Left lung (tissue), 14 donors: ENCODE results near the gene ARHGAP30. TPM values are rescaled to one million over a fixed set of nuclear protein-coding genes. Genes with fewer than 3 reads are reported as not detected.
"Not testable (repeated sequence)": the region's sequence is repeated elsewhere in the genome, so short reads cannot be mapped to it uniquely, and the experiment has no call there.

Experiments
- ATAC-seq: fragments of 200-7000 bp; cut with Tn5 transposase; one replicate; pipeline ENCODE4 v1.9.1; 2020; ENCODE audit warnings: moderate library complexity
- DNase-seq, 4 donors: peaks; one replicate each; pipeline ENCODE4 v3.0.0-alpha.2; 2013 to 2020
- H3K27ac ChIP-seq, 2 donors: fragments of 200-600 bp; sonication (generic) in 1 of 2; one replicate each; pipeline versions ENCODE4 v1.5.0 to v1.8.0; 2020 to 2021
- H3K27me3 ChIP-seq, 2 donors: fragments of 200-600 bp; sonication (generic) in 1 of 2; one replicate each; pipeline versions ENCODE4 v1.5.0 to v1.8.0; 2020 to 2021
- H3K36me3 ChIP-seq, 2 donors: fragments of 200-600 bp; sonication (generic) in 1 of 2; one replicate each; pipeline versions ENCODE4 v1.5.0 to v1.8.0; 2020 to 2021
- H3K4me1 ChIP-seq, 2 donors: fragments of 200-600 bp; one replicate each; pipeline ENCODE4 v1.8.0; 2021
- H3K4me3 ChIP-seq, 2 donors: fragments of 200-600 bp; sonication (generic) in 1 of 2; one replicate each; pipeline versions ENCODE4 v1.5.0 to v1.8.0; 2020 to 2021; ENCODE audit warnings: mild to moderate bottlenecking in 1 of 2
- H3K9me3 ChIP-seq, 2 donors: fragments of 200-600 bp; sonication (generic) in 1 of 2; one replicate each; pipeline versions ENCODE4 v1.5.0 to v1.8.0; 2020 to 2021
- intact Hi-C, 2 donors: fragments of 100-400 bp; cut with DNase I; formaldehyde crosslinking; loops; one replicate each; pipeline versions ENCODE4 v1.11.2 to v1.14.2; 2022
- long read RNA-seq, 12 donors: library from polyadenylated mRNA in 2 of 12; unstranded in 2 of 12; transcript quantifications; one replicate each; pipeline ENCODE4 v2.0.0 and lab custom pipeline, GENCODE V29; 2019 to 2026
- polyA plus RNA-seq, 6 donors: library from polyadenylated mRNA; unstranded; fragments of 120-200 nt; gene quantifications; one replicate each; pipeline ENCODE4 v1.2.1, GENCODE V29; 2013; ENCODE audit not compliant: insufficient read length in 6 of 6
- total RNA-seq, 2 donors: library from RNA; stranded (reverse); fragmentation: NEBNext Ultra II Directional; extraction: Animal tissue kit (Norgen Biotek cat#: 25700); gene quantifications; one replicate each; pipeline ENCODE4 v1.2.1, GENCODE V29; 2021
- TF ChIP-seq, protein P1 (sequence below), 2 donors: fragments of 200-600 bp; sonication (generic) in 1 of 2; IDR thresholded peaks; one replicate each; pipeline versions ENCODE4 v1.5.0 to v1.8.0; 2021; ENCODE audit warnings: antibody characterized with exemption in 2 of 2
- donor health status: DM: no; HTN: yes; CAD: no.
- donor health status: DM: no; HTN: no; CAD: no.

Gene ARHGAP30
- total RNA-seq (10 to 100 TPM; 18.8 to 57.7 TPM), polyA plus RNA-seq (1 to 10 TPM; 3.0 to 4.5 (median 4.0) TPM)
- long read RNA-seq, donor 1: 0 reads
- long read RNA-seq, donor 2: 0 reads
- long read RNA-seq, donor 3, full-length matches to known transcripts: 1 of 1 reads
- long read RNA-seq, donor 3, partial matches to known transcripts: 0 of 1 reads
- long read RNA-seq, donor 3, other reads (novel, unspliced or antisense): 0 of 1 reads
- long read RNA-seq, donor 4, full-length matches to known transcripts: 3 of 8 reads
- long read RNA-seq, donor 4, partial matches to known transcripts: 1 of 8 reads
- long read RNA-seq, donor 4, other reads (novel, unspliced or antisense): 4 of 8 reads
- long read RNA-seq, donor 5, full-length matches to known transcripts: 2 of 2 reads
- long read RNA-seq, donor 5, partial matches to known transcripts: 0 of 2 reads
- long read RNA-seq, donor 5, other reads (novel, unspliced or antisense): 0 of 2 reads
- long read RNA-seq, donor 6: 0 reads
- long read RNA-seq, donor 7: 0 reads
- long read RNA-seq, donor 8: 0 reads
- long read RNA-seq, donor 9: 0 reads
- long read RNA-seq, donor 10, full-length matches to known transcripts: 2 of 15 reads
- long read RNA-seq, donor 10, partial matches to known transcripts: 4 of 15 reads
- long read RNA-seq, donor 10, other reads (novel, unspliced or antisense): 9 of 15 reads
- long read RNA-seq, donor 11: 0 reads
- long read RNA-seq, donor 12, full-length matches to known transcripts: 1 of 1 reads
- long read RNA-seq, donor 12, partial matches to known transcripts: 0 of 1 reads
- long read RNA-seq, donor 12, other reads (novel, unspliced or antisense): 0 of 1 reads

- no peaks in the 10 kb centered on the region for H3K27me3 ChIP-seq
- H3K27ac ChIP-seq: peak within 1 kb of the TSS; percentile 81 to 98
- no peaks in the 10 kb centered on the region for H3K9me3 ChIP-seq
- ATAC-seq (peak; percentile 70), DNase-seq (peak in 2 of 4 donors; percentile 86 to 95)
- peak within 1 kb of the TSS; percentile 21 to 64 for H3K4me3 ChIP-seq
- intact Hi-C loops: no loop called here
- peaks cover 0 to 55% of the 10 kb centered on the region in 2 donors for H3K4me1 ChIP-seq
- TF ChIP-seq, protein P1, sequence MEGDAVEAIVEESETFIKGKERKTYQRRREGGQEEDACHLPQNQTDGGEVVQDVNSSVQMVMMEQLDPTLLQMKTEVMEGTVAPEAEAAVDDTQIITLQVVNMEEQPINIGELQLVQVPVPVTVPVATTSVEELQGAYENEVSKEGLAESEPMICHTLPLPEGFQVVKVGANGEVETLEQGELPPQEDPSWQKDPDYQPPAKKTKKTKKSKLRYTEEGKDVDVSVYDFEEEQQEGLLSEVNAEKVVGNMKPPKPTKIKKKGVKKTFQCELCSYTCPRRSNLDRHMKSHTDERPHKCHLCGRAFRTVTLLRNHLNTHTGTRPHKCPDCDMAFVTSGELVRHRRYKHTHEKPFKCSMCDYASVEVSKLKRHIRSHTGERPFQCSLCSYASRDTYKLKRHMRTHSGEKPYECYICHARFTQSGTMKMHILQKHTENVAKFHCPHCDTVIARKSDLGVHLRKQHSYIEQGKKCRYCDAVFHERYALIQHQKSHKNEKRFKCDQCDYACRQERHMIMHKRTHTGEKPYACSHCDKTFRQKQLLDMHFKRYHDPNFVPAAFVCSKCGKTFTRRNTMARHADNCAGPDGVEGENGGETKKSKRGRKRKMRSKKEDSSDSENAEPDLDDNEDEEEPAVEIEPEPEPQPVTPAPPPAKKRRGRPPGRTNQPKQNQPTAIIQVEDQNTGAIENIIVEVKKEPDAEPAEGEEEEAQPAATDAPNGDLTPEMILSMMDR (IDR thresholded peaks at IDR 0.05): no peak
- no peaks in the 10 kb centered on the region for H3K36me3 ChIP-seq
Observed at GRCh38 chr1:161069731-161070270, at the start of gene ARHGAP30. Gene ARHGAP30, minus strand, starts transcription at chr1:161069891. Its CDS starts 267 bp downstream, at chr1:161069624.

- intact Hi-C loops: no loop called here
- ATAC-seq (peak; percentile 94), DNase-seq (peak; percentile 88 to 96 (median 90))
- Histone ChIP-seq H3K27me3 (no peaks in the 10 kb centered on the region), H3K4me3 (peak within 1 kb of the TSS; percentile 92 to 98), H3K36me3 (peaks cover 0 to 33% of the 10 kb centered on the region in 2 donors), H3K27ac (peak within 1 kb of the TSS; percentile 90 to 91), H3K4me1 (peaks cover 26 to 90% of the 10 kb centered on the region in 2 donors), H3K9me3 (no peaks in the 10 kb centered on the region)
- TF ChIP-seq, protein P1 (IDR thresholded peaks at IDR 0.05): no peak
Observed at GRCh38 chr1:161117759-161118581, 48.3 kb upstream of the ARHGAP30 start, which contains the start of the genes NIT1 and PFDN2. Gene NIT1, plus strand, starts transcription at chr1:161118105. Its CDS starts 72 bp downstream, at chr1:161118177. Gene PFDN2, minus strand, starts transcription at chr1:161118037. Its CDS starts 11 bp downstream, at chr1:161118026.

- ATAC-seq, H3K27me3 ChIP-seq, H3K9me3 ChIP-seq, intact Hi-C loops, DNase-seq, H3K27ac ChIP-seq: not testable (repeated sequence)
- Histone ChIP-seq H3K36me3 (peaks cover 0 to 13% of the 10 kb centered on the region in 2 donors), H3K4me3 (peak overlapping the region in 1 of 2 donors; percentile 92), H3K4me1 (peaks cover 26 to 89% of the 10 kb centered on the region in 2 donors)
Observed at GRCh38 chr1:161115961-161116360, 46.3 kb upstream of the ARHGAP30 start.

GRCh38 chr1:161115132-161115711, 45.5 kb upstream of the ARHGAP30 start:
- ATAC-seq (no peak), DNase-seq (no peak)
- Histone ChIP-seq H3K27me3 (no peaks in the 10 kb centered on the region), H3K4me1 (peaks cover 26 to 85% of the 10 kb centered on the region in 2 donors), H3K9me3 (no peaks in the 10 kb centered on the region), H3K27ac (no peak overlapping the region), H3K36me3 (peaks cover 0 to 5% of the 10 kb centered on the region in 2 donors), H3K4me3 (no peak overlapping the region)
- TF ChIP-seq, protein P1 (IDR thresholded peaks at IDR 0.05): no peak
- intact Hi-C loops: no loop called here
